Activated gamma-delta T cell treated with anti-CD3 and anti-CD28 coated beads, Interleukin-2, amount 50 U/mL, for 16 hours (primary cell): ENCODE results near the gene SMC1B.
"Not testable (repeated sequence)": the region's sequence is repeated elsewhere in the genome, so short reads cannot be mapped to it uniquely, and the experiment has no call there.

Source experiments
- DNase-seq: peaks from one replicate; pipeline ENCODE4 v3.0.0-alpha.2; 2020; ENCODE audit warnings: low read depth

SMC1B gene

GRCh38 chr22:45421349-45422055 lies 8.1 kb upstream of the SMC1B start:
- DNase-seq = no peak

- DNase-seq = no peak
Measured at GRCh38 chr22:45420539-45420938, 7.1 kb upstream of the SMC1B start.

GRCh38 chr22:45420011-45420410 lies 6.6 kb upstream of the SMC1B start:
- DNase-seq = no peak

GRCh38 chr22:45418770-45419138 lies 5.4 kb upstream of the SMC1B start:
- no peak for DNase-seq

GRCh38 chr22:45418056-45418769 lies 4.8 kb upstream of the SMC1B start:
- DNase-seq = no peak

GRCh38 chr22:45413013-45413367 lies 409 bp downstream of the SMC1B start:
- DNase-seq = no peak

GRCh38 chr22:45407793-45408192 lies 5.6 kb downstream of the SMC1B start:
- no peak for DNase-seq

GRCh38 chr22:45402466-45402985 lies 10.9 kb downstream of the SMC1B start:
- DNase-seq = no peak

- no peak for DNase-seq
Measured at GRCh38 chr22:45399712-45400445, 13.5 kb downstream of the SMC1B start.

- DNase-seq = no peak
Measured at GRCh38 chr22:45398214-45398613, 15.2 kb downstream of the SMC1B start.

GRCh38 chr22:45397806-45398205 lies 15.6 kb downstream of the SMC1B start:
- no peak for DNase-seq

GRCh38 chr22:45389546-45389945 lies 23.9 kb downstream of the SMC1B start:
- DNase-seq = no peak

GRCh38 chr22:45381348-45381747 lies 32.1 kb downstream of the SMC1B start:
- no peak for DNase-seq

- no peak for DNase-seq
Measured at GRCh38 chr22:45376703-45377102, 36.7 kb downstream of the SMC1B start.

GRCh38 chr22:45376009-45376408 lies 37.4 kb downstream of the SMC1B start:
- DNase-seq = no peak

- not testable (repeated sequence) for DNase-seq
Measured at GRCh38 chr22:45373592-45373991, 39.8 kb downstream of the SMC1B start.

GRCh38 chr22:45366713-45367112 lies 46.7 kb downstream of the SMC1B start:
- DNase-seq = no peak

- DNase-seq = no peak
Measured at GRCh38 chr22:45359627-45360026, 53.8 kb downstream of the SMC1B start.

- no peak for DNase-seq
Measured at GRCh38 chr22:45358127-45358526, 55.3 kb downstream of the SMC1B start.

- no peak for DNase-seq
Measured at GRCh38 chr22:45357490-45357889, 55.9 kb downstream of the SMC1B start.

GRCh38 chr22:45353786-45354185 lies 59.6 kb downstream of the SMC1B start:
- DNase-seq = no peak

GRCh38 chr22:45352757-45353156 lies 60.6 kb downstream of the SMC1B start:
- not testable (repeated sequence) for DNase-seq

- DNase-seq = no peak
Measured at GRCh38 chr22:45351956-45352355, 61.4 kb downstream of the SMC1B start.
